22Rv1 (cell line): ENCODE results near the gene SLC5A2.
"Not testable (repeated sequence)": the region's sequence is repeated elsewhere in the genome, so short reads cannot be mapped to it uniquely, and the experiment has no call there.

ENCODE experiments used
- H3K27ac ChIP-seq: fragments of 450-650 bp; 2 replicates; pipeline ENCODE4 v1.5.1; 2017
- ZFX ChIP-seq: fragments of 450-650 bp; IDR thresholded peaks from 2 replicates; pipeline ENCODE4 v1.6.1; 2017; ENCODE audit warnings: antibody characterized with exemption, borderline replicate concordance
- TF ChIP-seq, protein P1 (sequence below): fragments of 450-650 bp; IDR thresholded peaks from 2 replicates; pipeline ENCODE4 v1.5.1; 2017; ENCODE audit warnings: mild to moderate bottlenecking

The SLC5A2 gene

DNA sequence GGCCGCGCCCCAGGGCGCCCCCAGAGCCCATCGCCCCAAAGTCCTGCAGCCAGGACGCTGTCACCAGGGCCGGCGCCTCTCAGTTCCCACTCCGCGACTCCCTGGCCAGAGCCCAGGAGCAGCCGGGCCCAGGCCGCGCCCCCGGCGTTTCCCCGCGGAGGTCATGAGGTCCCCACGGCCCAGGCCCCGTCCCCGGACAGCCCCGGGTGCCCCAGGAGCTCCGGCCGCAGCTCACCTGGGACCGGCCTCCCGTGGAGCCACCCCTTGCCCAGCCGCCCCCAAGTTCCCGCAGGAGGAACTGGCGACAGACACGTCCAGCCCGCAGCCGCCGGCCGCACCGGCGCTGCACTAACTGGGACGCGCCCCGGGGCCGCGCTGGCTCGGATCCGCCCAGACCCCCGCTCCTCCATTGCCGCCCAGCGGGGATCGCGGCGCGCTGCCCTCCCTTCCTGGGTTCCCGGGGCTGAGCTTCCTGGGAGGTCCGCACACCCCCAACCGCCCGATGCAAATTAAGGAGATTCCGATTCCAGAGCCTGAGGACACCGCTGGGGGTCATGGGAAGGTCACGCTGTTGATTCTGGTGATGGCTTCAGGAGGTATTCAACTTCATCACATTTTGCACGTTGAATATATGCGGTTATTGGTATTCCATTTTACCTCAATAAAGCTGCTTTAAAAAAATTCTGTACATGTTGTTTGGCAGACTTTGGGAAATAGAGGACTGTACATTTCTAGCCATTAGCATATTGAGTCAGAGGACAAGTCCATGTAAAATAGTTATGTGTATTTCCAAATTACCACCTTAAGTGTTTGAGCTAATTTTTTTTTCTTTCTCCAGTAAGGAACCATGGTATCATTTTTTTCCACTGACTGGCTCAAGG is 54.7 kb downstream of the SLC5A2 start:
- H3K27ac ChIP-seq = no peak overlapping the region
- TF ChIP-seq ZFX = no peak
- TF ChIP-seq, protein P1, sequence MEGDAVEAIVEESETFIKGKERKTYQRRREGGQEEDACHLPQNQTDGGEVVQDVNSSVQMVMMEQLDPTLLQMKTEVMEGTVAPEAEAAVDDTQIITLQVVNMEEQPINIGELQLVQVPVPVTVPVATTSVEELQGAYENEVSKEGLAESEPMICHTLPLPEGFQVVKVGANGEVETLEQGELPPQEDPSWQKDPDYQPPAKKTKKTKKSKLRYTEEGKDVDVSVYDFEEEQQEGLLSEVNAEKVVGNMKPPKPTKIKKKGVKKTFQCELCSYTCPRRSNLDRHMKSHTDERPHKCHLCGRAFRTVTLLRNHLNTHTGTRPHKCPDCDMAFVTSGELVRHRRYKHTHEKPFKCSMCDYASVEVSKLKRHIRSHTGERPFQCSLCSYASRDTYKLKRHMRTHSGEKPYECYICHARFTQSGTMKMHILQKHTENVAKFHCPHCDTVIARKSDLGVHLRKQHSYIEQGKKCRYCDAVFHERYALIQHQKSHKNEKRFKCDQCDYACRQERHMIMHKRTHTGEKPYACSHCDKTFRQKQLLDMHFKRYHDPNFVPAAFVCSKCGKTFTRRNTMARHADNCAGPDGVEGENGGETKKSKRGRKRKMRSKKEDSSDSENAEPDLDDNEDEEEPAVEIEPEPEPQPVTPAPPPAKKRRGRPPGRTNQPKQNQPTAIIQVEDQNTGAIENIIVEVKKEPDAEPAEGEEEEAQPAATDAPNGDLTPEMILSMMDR = no peak

GRCh38 chr16:31538243-31538598 is 55.3 kb downstream of the SLC5A2 start:
- H3K27ac ChIP-seq = not testable (repeated sequence)

DNA sequence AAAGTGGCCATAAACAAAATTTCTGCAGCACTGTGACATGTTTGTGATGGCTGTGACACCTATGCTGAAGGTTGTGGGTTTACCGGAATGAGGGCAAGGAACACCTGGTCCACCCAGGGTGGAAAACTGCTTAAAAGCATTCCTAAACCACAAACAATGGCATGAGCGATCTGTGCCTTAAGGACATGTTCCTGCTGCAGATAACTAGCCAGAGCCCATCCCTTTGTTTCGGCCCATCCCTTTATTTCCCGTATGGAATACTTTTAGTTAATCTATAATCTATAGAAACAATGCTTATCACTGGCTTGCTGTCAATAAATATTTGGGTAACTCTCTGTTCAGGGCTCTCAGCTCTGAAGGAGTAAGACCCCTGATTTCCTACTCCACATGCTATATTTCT is 56.8 kb downstream of the SLC5A2 start:
- not testable (repeated sequence) for H3K27ac ChIP-seq
